Activated naive CD8-positive, alpha-beta T cell treated with anti-CD3 and anti-CD28 coated beads, Interleukin-2, amount 50 U/mL, for 24 hours (primary cell): ENCODE results near the gene CTRB1.
"Not testable (repeated sequence)": the region's sequence is repeated elsewhere in the genome, so short reads cannot be mapped to it uniquely, and the experiment has no call there.

Experiments used
- ATAC-seq: fragments of 150-1000 bp; cut with Tn5 transposase; one replicate; pipeline ENCODE4 v1.10.0; 2021
- DNase-seq: peaks from one replicate; pipeline ENCODE4 v3.0.0; 2021
- H3K27ac Mint-ChIP-seq: one replicate; pipeline ENCODE4 v1.8.0; 2021; ENCODE audit warnings: mild to moderate bottlenecking, mixed read lengths
- H3K27me3 Mint-ChIP-seq: one replicate; pipeline ENCODE4 v1.8.0; 2021; ENCODE audit warnings: mixed read lengths
- H3K36me3 Mint-ChIP-seq: one replicate; pipeline ENCODE4 v1.8.0; 2021; ENCODE audit warnings: low read depth, mixed read lengths
- H3K4me1 Mint-ChIP-seq: one replicate; pipeline ENCODE4 v1.8.0; 2021; ENCODE audit warnings: mixed read lengths
- H3K4me3 Mint-ChIP-seq: one replicate; pipeline ENCODE4 v1.8.0; 2021; ENCODE audit warnings: mild to moderate bottlenecking, moderate library complexity, mixed read lengths
- H3K9me3 Mint-ChIP-seq: one replicate; pipeline ENCODE4 v1.8.0; 2021; ENCODE audit warnings: mixed read lengths

CTRB1 gene

DNA sequence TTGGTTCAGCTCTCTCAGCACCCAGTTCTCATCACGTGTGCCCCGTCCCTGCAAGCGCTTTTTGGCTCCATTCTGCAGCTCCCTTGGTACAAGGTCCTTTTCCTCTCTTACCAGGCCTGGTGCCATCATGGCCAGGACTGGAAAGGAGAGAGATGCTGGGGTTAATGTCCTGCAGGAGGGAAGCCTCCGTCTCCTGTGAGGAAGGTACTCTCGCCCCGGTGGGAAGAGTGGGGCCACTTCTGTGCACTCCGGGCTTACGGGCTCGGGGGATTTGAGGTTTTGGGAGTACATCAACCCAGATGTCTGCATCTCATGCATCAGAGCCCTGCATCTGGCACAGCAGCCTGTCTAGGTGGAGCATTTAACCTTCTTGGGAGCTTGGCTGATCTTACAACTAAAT is 22.0 kb upstream of the CTRB1 start:
- no peaks in the 10 kb centered on the region for H3K36me3 Mint-ChIP-seq
- peaks cover 9% of the 10 kb centered on the region for H3K4me1 Mint-ChIP-seq
- no peak for ATAC-seq
- no peak for DNase-seq
- H3K9me3 Mint-ChIP-seq, result no peaks in the 10 kb centered on the region
- peaks cover 29% of the 10 kb centered on the region for H3K27me3 Mint-ChIP-seq
- no peak overlapping the region for H3K27ac Mint-ChIP-seq
- H3K4me3 Mint-ChIP-seq, result no peak overlapping the region

GRCh38 chr16:75197522-75198134 is 21.2 kb upstream of the CTRB1 start:
- Mint-ChIP-seq H3K9me3 (no peaks in the 10 kb centered on the region), H3K36me3 (no peaks in the 10 kb centered on the region), H3K4me3 (no peak overlapping the region), H3K4me1 (peaks cover 9% of the 10 kb centered on the region), H3K27me3 (peaks cover 29% of the 10 kb centered on the region), H3K27ac (no peak overlapping the region)
- no peak for ATAC-seq
- DNase-seq, result no peak

GRCh38 chr16:75198135-75198600 is 20.6 kb upstream of the CTRB1 start:
- Mint-ChIP-seq H3K9me3 (no peaks in the 10 kb centered on the region), H3K4me1 (peaks cover 9% of the 10 kb centered on the region), H3K36me3 (no peaks in the 10 kb centered on the region), H3K27me3 (peaks cover 29% of the 10 kb centered on the region), H3K4me3 (no peak overlapping the region), H3K27ac (no peak overlapping the region)
- ATAC-seq (no peak), DNase-seq (no peak)

DNA sequence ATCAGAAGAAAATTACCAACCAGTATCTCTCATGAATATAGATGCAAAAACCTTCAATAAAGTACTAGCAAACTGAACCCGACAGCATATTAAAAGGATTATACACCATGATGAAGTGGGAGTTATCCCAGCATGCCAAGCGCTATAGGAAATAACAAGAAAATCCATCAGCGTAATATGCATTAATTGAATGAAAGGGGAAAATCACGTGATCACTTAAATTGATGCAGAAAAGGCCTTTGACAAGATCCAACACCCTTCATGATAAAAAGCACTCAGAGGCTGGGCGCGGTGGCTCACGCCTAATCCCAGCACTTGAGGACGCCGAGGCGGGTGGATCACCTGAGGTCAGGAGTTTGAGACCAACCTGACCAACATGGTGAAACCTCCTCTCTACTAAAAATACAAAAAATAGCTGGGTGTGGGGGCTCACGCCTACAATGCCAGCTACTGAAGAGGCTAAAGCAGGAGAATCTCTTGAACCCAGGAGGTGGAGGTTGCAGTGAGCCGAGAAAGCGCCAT is 16.7 kb upstream of the CTRB1 start:
- H3K9me3 Mint-ChIP-seq, result no peaks in the 10 kb centered on the region
- DNase-seq (no peak), ATAC-seq (no peak)
- no peak overlapping the region for H3K4me3 Mint-ChIP-seq
- peaks cover 24% of the 10 kb centered on the region for H3K27me3 Mint-ChIP-seq
- H3K27ac Mint-ChIP-seq, result no peak overlapping the region
- H3K36me3 Mint-ChIP-seq, result no peaks in the 10 kb centered on the region
- peaks cover 9% of the 10 kb centered on the region for H3K4me1 Mint-ChIP-seq

- H3K27ac Mint-ChIP-seq, result no peak overlapping the region
- ATAC-seq (no peak), DNase-seq (no peak)
- H3K27me3 Mint-ChIP-seq, result peaks cover 15% of the 10 kb centered on the region
- H3K4me1 Mint-ChIP-seq, result peaks cover 9% of the 10 kb centered on the region
- no peaks in the 10 kb centered on the region for H3K9me3 Mint-ChIP-seq
- no peak overlapping the region for H3K4me3 Mint-ChIP-seq
- H3K36me3 Mint-ChIP-seq, result no peaks in the 10 kb centered on the region
These were observed 15.7 kb upstream of the CTRB1 start for GRCh38 chr16:75203096-75203495.

DNA sequence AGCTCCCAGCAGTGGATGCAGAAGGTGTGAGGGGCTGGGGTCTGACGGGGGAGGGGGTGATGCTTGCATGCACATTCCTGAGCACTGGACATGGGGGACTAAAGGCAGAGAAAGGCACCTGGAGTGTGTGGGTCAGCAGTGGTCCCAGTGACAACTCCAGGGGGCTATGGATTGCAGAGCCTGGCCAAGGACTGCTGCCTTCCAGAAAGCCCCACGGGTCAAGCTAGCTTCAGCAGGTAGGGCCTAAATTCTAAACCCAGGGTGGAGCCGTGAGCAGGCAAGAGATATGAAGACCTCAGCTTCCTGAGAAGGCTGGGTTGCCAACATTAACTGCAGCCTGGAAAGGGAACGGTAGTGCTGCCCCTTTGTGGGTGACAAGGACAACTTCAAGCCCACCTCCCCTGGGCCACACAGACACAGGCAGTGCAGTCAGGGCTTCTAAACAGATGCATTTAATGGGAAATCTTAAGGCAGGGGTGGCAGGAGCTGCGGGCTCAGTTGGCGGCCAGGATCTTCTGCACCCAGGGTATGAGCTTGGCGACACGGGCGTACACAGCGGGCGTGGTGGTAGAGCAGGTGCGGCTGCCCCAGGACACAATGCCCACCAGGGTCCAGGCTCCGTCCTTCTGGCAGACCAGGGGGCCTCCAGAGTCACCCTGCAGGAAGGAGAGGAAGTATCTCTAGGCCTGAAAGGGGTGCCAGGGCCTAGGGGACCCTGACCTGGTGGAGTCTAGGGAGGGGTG is 14.9 kb upstream of the CTRB1 start:
- Mint-ChIP-seq H3K36me3 (no peaks in the 10 kb centered on the region), H3K9me3 (no peaks in the 10 kb centered on the region), H3K4me3 (no peak overlapping the region), H3K27ac (no peak overlapping the region), H3K27me3 (peaks cover 10% of the 10 kb centered on the region), H3K4me1 (peaks cover 9% of the 10 kb centered on the region)
- DNase-seq (no peak), ATAC-seq (no peak)

- Mint-ChIP-seq H3K4me3 (no peak overlapping the region), H3K27ac (no peak overlapping the region), H3K36me3 (no peaks in the 10 kb centered on the region), H3K27me3 (peaks cover 6% of the 10 kb centered on the region), H3K4me1 (peaks cover 9% of the 10 kb centered on the region), H3K9me3 (no peaks in the 10 kb centered on the region)
- ATAC-seq, result peak; percentile 20
- DNase-seq, result no peak
These were observed 14.4 kb upstream of the CTRB1 start for GRCh38 chr16:75204410-75204758.

DNA sequence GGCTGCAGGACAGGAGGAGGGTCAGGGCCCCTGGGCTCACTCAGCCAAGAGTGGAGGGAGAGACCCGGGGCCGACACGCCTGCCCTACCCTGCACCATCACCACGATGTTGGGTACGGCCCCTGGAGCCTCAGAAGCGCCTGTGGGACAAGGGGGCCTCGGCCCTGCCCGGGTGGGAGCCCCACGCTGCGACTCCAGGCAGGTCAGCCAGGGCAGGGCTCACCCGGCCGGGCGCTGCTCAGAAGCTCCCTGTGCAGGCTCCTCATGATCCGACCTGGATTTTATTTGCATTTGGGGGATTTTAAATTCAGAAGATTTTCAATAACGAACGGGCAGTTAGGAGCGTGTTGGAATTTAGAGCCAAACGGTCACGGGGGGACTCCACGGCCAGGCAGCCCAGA is 13.9 kb upstream of the CTRB1 start:
- ATAC-seq, result not testable (repeated sequence)

GRCh38 chr16:75205438-75205837 is 13.3 kb upstream of the CTRB1 start:
- not testable (repeated sequence) for H3K4me1 Mint-ChIP-seq, H3K27me3 Mint-ChIP-seq, H3K9me3 Mint-ChIP-seq, H3K36me3 Mint-ChIP-seq, H3K27ac Mint-ChIP-seq, H3K4me3 Mint-ChIP-seq, DNase-seq, ATAC-seq

More for the DNA sequence above, 13.9 kb upstream of the CTRB1 start:
- not testable (repeated sequence) for H3K4me1 Mint-ChIP-seq, H3K27me3 Mint-ChIP-seq, DNase-seq, H3K27ac Mint-ChIP-seq, H3K36me3 Mint-ChIP-seq, H3K9me3 Mint-ChIP-seq, H3K4me3 Mint-ChIP-seq

DNA sequence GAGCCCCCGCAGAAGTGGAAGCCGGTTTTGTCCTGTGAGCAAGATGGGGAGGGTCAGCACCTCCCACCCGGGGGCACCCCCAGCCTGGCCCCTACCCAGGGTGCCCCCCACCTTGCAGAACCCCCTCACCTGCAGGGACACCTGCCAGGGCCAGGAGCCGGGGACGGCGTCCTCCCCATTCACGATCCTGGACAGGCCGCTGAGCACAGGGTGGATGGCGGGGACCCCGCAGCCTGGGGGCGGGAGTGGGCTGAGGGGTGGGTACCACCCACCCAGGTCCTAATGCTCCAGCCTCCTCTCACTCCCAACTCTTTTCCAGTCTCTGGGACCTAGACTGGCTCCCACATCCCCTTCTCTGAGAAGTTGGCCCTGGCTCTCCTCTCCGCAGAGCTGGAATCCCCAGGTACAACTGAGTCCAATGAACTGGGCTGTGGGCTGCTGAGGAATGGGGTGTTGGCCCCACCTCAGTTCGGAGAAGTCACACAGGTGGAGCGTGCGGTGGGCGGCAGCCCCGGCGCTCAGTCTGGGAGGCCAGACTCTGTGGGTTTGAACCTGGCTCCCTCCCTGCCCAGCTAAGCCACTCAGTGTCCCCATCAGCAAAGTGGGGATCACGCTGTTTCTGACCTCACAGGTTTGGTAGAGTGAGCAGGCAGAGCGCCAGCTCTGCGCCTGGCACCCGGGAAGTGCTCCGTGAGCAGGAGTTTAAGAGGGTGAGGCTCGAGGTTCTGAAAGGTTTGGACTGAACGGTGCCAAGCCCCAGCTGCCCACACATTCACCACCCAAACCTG is 12.6 kb upstream of the CTRB1 start:
- H3K36me3 Mint-ChIP-seq, H3K9me3 Mint-ChIP-seq, H3K4me3 Mint-ChIP-seq, DNase-seq, H3K4me1 Mint-ChIP-seq, H3K27ac Mint-ChIP-seq, ATAC-seq, H3K27me3 Mint-ChIP-seq: not testable (repeated sequence)

DNA sequence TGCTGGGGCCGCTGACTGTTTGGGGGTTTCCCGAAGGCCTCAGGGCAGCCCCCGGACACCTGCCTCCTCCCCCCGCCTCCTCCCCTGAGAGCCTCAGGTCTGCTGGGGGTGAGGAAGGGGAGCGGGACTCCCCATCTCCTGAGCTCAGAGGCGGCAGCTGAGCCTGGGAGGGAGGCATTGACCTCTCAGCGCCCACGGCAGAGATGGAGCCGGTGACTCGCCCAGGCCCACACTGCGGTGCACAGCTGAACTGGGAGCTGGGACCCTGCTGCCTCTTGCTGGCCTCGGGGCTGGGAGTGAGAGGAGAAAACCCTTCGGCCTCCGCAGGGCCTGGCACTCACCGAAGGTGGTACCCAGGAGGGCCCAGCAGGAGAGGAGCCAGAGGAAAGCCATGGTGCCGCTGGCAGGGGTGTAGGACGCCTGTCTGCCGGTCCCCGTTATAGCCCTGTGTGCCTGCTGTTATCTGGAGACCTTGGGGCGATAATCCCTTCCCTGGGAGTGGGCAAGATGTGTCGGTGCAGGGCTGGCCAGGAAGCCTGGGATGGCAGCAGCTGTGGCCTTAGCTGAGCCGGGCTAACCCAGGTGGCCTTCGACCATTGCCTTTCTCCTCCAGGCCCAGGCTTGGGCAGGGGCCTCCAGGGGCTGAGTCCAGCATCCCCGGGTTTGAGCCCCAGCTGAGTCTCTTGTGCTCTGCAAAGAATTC is 11.9 kb upstream of the CTRB1 start, which contains the start of gene CTRB2:
CTRB2 (minus strand) TSS at position 413 of the 703 bp plus-strand sequence; CDS start at position 393, 20 bp downstream.
- H3K4me3 Mint-ChIP-seq, result no peak within 1 kb of the TSS
- H3K36me3 Mint-ChIP-seq, result no peaks in the 10 kb centered on the region
- no peak for DNase-seq
- H3K4me1 Mint-ChIP-seq, result no peaks in the 10 kb centered on the region
- H3K27me3 Mint-ChIP-seq, result no peaks in the 10 kb centered on the region
- no peak within 1 kb of the TSS for H3K27ac Mint-ChIP-seq
- no peak for ATAC-seq
- no peaks in the 10 kb centered on the region for H3K9me3 Mint-ChIP-seq

DNA sequence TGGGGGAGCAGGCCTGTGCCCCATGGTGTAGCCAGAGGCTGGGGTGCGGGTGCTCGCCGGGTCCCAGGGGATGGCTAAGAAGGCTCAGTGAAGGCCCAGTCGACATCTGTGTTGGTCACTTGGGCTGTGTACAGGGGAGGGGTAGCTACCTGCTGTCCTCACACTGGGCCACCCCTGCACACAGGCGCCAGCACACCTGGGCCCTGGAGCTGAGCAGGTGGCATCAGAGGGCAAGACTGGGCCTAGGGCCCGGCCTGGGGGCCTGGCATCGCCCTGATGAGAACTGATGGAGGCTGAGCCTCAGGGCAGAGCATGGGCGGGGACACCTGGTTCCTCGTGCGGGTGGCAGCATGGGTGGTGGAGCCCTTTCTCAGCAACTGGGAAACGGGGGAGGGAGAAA is 11.0 kb upstream of the CTRB1 start:
- no peaks in the 10 kb centered on the region for H3K27me3 Mint-ChIP-seq
- H3K4me3 Mint-ChIP-seq, result no peak overlapping the region
- no peak overlapping the region for H3K27ac Mint-ChIP-seq

GRCh38 chr16:75208242-75208825 is 10.5 kb upstream of the CTRB1 start:
- Mint-ChIP-seq H3K27ac (no peak overlapping the region), H3K4me1 (no peaks in the 10 kb centered on the region), H3K4me3 (no peak overlapping the region)

More for the DNA sequence above, 11.0 kb upstream of the CTRB1 start:
- Mint-ChIP-seq H3K4me1 (no peaks in the 10 kb centered on the region), H3K36me3 (no peaks in the 10 kb centered on the region), H3K9me3 (no peaks in the 10 kb centered on the region)
- ATAC-seq (no peak), DNase-seq (no peak)

More at GRCh38 chr16:75208242-75208825, 10.5 kb upstream of the CTRB1 start:
- Mint-ChIP-seq H3K27me3 (no peaks in the 10 kb centered on the region), H3K36me3 (no peaks in the 10 kb centered on the region), H3K9me3 (no peaks in the 10 kb centered on the region)
- ATAC-seq, result no peak
- DNase-seq, result no peak
